GM12892 (cell line): ENCODE measurements around the gene SIM2.

Experiments
- POLR2A ChIP-seq: IDR thresholded peaks from 2 replicates; pipeline ENCODE4 v1.6.1; 2011; ENCODE audit warnings: low read depth, low read length, control low read depth
- POLR2AphosphoS5 ChIP-seq: IDR thresholded peaks from 2 replicates; pipeline ENCODE4 v1.6.1; 2011; ENCODE audit warnings: low read depth, low read length, control low read depth

- TF ChIP-seq POLR2A (no peak), POLR2AphosphoS5 (no peak)
These were observed 3.1 kb upstream of the SIM2 start for GRCh38 chr21:36695671-36696389.
